NCI-H146 treated with DMSO at 0.1 percent for 48 hours (cell line): ENCODE results near the gene FBXL13.
"Not testable (repeated sequence)": the region's sequence is repeated elsewhere in the genome, so short reads cannot be mapped to it uniquely, and the experiment has no call there.

Source experiments
- DNase-seq: peaks from one replicate; lab custom pipeline; 2025; ENCODE audit not compliant: unreplicated experiment; lab: John Stamatoyannopoulos, UW

The FBXL13 gene

DNA sequence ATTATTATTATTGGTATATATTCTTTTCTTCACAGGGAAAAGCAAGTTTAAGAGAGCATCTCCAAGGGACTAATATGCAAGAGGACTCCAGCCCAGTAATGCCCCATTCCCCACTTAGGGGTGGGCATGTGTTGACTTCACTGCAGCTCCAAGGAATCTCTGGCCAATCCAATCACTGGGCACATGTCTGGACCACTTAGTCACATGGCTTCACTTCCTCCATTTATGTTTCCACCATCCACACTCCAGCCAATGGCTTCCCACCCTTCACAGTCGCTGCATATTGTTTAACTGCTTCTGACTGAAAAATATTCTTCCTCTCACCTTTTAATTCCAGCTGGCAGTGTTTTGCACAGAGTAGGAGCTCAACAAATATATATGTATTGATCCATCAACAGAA lies 43.6 kb downstream of the FBXL13 start:
- DNase-seq = no peak

DNA sequence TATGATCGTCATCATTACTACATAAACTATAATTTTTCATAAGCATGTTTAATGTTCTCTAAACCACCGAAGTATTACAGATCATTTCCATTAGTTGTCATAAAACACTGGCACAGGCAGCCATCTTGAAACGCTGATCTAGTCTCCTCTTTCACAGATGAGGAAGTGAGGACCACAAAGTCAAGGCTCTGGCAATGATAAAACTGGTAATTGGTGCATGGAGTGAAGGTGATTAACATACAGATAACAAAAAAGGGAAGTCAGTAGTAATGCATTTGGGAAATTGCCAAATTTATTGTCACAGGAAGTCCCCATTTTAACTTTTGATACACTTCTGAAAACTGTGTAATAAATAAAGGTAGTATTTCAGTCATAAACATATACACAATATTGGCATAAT lies 49.3 kb downstream of the FBXL13 start:
- DNase-seq = no peak

DNA sequence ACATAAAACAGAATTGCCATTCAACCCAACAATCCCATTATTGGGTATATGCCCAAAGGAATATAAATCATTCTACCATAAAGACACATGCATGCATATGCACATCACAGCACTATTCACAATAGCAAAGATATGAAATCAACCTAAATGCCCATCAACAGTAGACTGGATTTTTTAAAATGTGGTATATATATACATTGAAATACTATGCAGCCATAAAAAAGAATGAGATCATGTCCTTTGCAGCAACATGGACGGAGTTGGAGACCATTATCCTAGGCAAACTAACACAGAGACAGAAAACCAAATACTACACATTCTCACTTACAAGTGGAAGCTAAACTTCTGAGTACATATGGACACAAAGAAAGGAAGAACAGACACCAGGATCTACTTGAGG lies 51.0 kb downstream of the FBXL13 start:
- not testable (repeated sequence) for DNase-seq

DNA sequence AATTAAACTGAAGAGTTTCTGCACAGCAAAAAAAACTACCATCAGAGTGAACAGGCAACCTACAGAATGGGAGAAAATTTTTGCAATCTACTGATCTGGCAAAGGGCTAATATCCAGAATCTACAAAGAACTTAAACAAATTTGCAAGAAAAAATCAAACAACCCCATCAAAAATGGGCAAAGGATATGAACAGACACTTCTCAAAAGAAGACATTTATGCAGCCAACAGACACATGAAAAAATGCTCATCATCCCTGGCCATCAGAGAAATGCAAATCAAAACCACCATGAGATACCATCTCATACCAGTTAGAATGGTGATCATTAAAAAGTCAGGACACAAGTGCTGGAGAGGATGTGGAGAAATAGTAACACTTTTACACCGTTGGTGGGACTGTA lies 53.1 kb downstream of the FBXL13 start:
- not testable (repeated sequence) for DNase-seq

DNA sequence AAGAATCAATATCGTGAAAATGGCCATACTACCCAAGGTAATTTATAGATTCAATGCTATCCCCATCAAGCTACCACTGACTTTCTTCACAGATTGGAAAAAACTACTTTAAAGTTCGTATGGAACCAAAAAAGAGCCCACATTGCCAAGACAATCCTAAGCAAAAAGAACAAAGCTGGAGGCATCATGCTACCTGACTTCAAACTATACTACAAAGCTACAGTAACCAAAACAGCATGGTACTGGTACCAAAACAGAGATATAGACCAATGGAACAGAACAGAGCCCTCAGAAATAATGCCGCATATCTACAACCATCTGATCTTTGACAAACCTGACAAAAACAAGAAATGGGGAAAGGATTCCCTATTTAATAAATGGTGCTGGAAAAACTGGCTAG lies 53.7 kb downstream of the FBXL13 start:
- not testable (repeated sequence) for DNase-seq

DNA sequence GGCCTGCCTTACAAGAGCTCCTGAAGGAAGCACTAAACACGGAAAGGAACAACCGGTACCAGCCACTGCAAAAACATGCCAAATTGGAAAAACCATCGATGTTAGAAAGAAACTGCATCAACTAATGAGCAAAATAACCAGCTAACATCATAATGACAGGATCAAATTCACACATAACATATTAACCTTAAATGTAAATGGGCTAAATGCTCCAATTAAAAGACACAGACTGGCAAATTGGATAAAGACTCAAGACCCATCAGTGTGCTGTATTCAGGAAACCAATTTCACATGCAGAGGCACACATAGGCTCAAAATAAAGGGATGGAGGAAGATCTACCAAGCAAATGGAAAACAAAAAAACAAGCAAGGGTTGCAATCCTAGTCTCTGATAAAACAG lies 56.3 kb downstream of the FBXL13 start:
- not testable (repeated sequence) for DNase-seq

DNA sequence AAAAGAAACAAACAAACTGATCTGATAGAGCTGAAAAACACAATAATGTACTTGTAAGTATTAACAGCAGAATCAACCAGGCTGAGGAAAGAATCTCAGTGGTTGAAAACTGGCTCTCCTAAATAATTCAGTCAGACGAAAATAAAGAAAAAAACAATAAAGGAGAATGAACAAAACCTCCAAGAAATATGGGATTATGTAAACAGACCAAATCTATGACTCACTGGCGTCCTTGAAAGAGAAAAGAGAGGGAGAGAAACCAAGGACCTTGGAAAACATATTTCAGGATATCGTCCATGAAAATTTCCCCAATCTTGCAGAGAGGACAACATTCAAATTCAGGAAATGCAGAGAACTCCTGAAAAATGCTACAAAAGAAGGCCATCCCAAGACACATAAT lies 62.9 kb downstream of the FBXL13 start:
- DNase-seq = no peak

DNA sequence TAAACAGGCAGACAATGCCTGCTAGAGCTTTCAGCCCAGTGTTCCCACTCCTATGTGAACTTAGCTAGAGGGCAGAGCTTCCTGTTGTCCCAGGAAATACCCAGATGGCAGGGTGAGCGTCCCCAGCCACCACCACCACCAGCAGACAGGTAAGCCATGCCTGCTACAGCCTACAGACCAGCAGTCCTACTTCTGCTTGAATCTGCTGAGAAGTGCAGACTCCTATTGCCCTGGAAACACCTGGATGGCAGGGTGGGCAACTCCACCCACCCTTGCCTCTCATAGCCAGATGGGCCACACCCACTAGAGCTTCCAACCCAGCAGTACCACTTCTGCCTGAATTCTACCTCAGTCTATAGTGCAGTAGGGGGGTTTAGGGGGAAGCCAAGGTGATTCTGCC lies 64.4 kb downstream of the FBXL13 start:
- no peak for DNase-seq

DNA sequence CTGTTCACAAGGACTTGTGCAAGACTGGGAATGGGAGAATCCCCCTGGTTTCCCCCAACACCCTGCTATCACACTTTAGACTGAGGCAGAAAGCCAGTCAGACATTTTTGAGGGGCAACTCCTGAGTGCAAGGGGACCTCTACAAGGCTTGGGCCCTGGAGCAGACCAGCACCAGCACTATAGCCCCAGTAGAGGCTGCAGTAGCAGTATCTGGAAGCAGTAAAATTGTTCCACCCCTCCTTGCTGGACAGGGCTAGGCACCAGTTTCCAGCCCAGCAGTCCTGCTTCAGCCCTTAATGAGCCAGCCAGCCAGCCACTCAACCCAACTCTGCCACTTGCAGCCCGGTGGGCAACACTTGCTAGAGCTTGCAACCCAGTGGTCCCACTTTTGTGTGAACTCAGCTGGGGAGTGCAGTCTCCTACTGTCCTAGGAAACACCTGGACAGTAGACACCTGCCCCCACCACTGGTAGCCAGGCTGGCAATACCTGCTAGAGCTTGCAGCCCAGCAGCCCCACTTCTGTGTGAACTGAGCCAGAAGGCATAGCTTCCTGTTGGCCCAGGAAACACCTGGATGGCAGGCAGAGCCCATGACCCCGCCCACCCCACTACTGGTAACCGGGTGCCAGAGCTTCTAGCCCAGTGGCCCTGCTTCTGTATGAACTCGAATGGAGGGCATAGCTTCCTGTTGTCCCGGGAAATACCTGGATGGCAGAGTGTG lies 65.0 kb downstream of the FBXL13 start:
- DNase-seq = no peak

DNA sequence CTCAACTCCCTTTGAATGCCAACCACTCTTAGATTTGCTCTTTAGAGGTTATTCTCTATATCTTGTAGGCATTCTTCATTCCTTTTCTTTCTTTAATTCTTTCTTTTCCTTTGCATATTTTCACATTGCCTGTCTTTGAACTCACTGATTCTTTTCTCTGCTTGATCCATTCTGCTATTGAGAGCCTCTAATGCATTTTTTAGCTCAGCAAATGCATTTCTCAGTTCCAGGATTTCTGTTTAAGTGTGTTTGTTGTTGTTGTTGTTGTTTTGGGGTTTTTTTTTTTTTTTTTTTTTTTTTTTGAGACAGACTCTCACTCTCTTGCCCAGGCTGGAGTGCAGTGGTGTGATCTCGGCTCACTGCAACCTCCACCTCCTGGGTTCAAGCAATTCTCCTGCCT lies 71.6 kb downstream of the FBXL13 start:
- no peak for DNase-seq

DNA sequence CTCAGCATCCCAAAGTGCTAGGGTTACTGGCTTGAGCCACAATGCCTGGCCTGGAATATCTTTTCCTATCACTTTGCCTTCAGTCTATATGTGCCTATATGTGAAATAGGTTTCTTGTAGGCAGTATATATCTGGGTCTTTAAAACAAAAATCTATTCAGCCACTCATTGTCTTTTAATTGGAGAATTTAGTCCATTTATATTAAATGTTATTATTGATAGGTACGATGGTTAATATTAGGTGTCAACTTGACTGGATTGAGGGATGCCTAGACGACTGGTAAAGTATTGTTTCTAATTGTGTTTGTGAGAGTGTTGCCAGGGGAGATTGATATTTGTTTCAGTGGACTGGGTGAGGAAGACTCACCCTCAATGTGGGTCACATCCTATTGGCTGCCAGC lies 73.4 kb downstream of the FBXL13 start:
- DNase-seq = no peak

DNA sequence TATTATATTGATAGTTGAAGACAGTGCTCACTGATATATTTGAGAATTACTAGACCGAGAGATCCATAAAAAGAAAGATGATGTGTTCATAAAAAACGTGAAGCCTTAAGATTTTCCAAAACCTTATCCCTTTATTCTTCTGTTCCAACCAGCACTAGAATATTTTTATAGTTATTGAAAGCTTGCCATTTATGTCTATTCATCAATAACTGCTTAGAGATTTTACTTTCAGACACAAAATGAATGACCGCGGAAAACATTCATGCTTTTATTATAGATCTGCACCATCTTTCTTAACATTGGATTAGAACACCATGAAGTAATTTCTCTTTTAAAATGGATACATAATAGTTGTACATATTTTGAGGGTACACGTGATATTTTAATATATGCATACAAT lies 77.6 kb downstream of the FBXL13 start:
- no peak for DNase-seq

DNA sequence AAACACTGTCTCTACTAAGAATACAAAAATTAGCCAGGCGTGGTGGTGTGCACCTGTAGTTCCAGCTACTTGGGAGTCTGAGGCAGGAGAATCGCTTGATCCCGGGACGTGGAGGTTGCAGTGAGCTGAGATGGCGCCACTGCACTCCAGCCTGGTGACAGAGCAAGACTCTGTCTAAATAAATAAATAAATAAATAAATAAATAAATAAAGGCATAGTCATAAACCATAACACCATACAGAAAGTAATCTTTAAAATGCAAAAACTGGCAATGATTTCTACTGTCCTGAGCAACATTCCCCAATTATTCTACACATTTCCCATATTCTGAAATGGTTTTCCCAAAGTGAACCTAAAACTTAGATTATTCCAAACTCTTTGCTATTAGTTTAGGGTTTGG lies 79.0 kb downstream of the FBXL13 start:
- DNase-seq = not testable (repeated sequence)

DNA sequence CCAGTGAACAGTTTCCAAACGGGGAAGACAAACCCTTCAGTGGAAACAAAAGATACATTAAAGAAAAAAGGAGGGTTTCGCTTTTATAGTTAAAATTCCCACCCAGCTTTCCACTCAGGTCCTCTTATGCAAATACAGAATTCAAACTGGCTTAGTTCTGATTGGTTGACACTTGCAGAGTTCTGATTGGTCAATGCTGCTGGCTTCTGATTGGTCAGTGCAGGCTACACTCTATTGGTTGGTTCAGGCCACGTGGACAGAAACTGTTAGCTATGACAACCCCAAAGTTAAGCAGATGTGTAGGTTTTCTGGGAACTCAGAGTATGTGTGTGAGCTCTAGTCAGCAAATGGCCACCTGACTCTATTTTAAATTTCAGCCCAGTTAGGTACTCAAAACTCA lies 80.0 kb downstream of the FBXL13 start:
- no peak for DNase-seq

DNA sequence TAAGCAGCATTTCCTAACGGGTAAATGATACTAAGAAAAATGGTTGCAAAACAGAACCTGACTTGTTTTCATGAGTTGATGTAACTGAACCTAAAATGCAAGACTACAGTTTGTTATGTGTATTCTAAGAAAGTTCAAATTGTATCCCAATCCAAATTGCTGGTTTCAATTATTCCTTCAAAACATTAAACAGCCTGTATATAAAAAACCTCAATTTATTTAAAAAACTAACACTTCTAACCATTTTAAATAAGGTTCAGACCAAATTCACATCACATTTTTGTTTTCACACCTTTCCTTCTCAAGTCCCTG lies 80.9 kb downstream of the FBXL13 start:
- no peak for DNase-seq

DNA sequence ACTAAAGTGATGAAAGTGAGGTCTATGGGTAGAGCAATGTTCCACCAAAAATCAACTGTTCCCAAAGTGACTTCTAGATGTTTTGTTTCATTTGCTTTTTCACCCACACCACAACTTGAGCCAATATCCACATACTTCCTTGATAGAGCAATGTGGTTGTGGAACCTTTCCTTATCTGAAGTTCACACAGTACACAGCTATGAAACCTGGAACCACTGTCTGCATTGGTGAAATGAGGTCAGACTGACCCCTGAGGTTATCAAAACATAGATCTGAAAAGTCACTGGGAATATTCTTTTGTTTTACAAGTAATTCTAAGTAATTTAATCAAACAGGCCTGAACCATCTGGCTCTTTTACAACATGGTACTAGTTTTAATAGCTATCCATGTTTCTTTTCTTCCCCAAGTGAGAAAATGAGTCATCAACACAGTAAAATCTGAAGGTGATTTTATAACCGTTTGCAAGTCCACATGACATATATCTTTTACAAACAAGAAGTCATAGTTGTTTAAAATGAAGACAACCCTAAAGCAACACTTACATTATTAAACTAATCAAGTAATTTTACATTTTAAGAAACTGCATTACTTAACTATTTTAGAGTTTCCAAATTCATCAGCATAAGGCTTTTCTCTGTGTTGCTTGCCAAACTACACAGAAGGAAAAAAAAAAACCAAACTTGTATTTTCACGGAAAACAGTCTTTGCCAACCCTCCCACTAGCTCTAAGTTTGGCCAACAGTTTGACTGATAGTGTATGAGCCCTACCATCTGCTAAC lies 81.5 kb downstream of the FBXL13 start:
- no peak for DNase-seq

DNA sequence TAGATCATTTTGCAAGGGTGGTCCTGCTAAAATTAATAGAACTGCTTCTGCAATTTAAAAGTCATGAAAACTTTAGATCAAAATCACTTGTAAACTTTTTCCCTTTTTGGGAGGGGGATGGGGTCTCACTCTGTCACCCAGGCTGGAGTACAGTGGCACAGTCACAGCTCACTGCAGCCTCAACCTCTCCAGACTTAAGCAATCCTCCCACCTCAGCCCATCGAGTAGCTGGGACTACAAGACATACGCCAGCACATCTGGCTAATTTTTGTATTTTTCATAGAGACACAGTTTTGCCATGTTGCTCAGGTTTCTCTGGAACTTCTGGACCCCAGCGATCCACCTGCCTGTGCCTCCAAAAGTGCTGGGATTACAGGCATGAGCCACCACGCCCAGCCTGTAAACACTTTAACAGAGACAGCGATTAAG lies 82.1 kb downstream of the FBXL13 start:
- no peak for DNase-seq

DNA sequence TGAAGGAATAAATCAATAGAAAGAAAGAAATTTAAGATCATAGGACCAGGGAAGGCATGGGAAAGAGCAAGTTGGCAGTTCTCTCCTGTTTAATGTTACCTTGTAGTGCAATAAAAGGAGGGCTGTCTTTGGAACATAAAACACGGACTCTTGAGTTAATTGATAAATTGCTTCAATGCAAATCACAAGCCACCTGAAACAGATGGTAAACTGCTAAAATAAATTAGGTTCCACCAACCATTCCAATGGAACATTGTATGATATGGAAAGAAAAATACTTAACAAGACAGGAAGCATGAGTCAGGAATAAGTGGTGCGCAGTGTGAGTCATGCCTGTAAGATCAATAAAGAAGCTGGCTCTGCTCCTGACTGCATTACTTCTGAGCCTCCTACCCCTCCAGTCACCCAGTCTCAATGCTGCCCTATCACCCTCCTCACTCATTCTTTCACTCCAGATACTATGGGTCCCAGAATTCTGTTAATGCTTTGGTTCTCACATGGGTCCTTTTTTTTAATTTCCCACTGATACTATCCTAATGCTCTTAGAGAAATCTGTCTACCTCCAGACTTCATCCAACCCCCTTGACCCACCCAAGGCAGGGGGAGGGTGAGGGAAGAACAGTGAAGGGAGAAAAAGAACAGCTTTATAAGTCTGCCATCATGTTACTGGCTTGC lies 82.9 kb downstream of the FBXL13 start:
- no peak for DNase-seq

DNA sequence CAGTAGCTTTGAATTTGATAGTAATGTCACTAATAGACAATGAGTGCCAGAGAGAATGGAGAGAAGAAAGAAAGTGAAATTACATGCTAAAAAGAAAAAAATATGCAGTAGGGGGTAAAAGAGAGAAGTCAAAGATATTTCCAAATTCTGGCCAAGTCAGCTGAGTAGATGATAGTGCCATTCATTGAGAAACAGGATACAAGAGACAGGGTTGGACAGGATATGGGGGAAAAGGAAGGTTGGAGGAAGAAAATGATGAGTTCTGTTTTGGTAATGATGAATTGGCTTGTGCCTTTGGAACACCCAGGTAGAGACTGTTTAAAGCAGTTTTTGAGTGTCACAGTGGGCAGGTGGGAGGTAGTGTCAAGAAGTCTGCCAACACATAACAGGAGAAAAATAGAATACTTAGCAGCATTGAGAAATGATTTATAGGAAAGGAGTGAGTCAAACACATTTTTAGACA lies 83.5 kb downstream of the FBXL13 start:
- no peak for DNase-seq

DNA sequence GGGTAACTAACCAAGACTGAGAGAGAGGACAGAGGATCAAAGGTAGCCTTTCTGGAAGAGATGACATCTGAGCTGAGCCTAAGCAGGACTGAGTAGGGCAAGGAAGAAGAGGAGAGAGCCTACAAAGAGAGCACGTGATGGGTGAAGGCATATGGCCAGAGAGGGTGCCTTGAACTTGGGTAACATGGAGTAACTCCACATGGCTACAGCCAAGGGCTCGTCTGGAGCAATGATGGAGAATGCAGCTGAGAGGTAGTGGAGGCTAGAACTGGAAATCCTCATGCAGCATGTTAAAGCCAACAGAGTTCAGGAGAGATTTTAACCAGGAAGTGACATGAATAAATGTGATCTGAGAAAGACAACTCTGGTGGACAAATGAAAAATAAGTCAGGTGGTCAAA lies 84.0 kb downstream of the FBXL13 start:
- DNase-seq = no peak

DNA sequence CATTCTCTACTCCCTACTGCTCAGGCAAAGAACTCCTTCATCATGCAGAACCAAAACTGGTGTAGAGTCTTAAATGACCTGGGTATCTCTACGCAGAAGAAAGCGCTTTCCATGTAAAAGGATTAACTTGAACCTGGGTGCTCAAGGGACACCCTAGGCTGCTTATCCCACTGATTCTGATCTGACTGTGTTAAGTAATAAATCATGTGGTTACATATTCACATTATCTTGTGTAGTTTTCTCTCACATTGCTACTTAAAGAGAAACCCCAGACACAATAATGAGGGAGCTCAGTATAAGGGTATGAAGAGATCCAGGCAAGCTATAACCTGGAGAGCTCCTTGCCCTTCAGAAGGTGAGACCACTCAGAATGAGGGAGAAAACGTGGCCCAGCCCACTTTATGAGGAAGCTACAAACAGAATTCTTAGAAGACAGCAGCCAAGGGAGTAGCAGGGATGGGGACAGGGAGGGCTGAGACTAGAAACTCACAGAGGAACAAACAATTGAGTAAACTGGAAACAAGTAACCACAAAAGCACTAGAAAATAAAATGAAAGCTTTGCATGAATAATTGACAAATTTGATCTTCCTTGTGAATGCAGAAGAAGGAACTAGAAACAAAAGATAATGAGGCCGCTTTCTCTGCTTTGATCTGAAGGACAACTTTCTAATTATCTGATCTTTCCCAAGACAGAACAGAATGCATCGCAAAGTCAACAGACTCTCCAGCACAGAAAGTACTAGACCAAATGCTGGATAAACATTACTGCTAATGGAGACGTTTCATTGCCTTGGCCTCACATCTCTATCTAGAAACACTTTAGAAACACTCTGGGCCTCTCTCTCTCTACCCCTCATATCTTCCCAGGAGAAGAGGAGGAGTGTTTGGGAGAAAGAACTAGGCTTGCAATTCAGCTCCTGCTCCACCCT lies 85.7 kb downstream of the FBXL13 start:
- no peak for DNase-seq
